ENCODE data around the gene SPATA13. TPM values are rescaled to one million over a fixed set of nuclear protein-coding genes. Genes with fewer than 3 reads are reported as not detected.

The SPATA13 gene
- total RNA-seq, 1 experiment from 2014 or later = 28.7 TPM

DNA sequence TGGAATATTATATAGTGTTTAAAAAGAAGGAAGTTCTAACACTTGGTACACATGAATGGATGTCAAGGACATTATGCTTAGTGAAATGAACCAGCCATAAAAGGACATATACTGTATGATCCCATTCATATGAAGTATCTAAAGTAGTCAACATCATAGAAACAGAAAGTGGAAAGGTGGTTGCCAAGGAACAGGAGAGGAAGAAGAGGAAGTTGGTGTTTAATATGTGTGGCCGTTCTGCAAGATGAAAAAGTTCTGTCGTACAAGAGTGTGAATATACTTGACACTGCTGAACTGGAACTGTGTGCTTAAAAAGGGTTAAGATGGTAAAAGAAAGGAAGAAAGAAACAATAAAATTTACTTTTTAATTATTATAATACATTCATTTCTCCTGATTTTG is 115.8 kb downstream of the SPATA13 start:
- Histone ChIP-seq H2AFZ (no peak overlapping the region), H3K27me3 (ENCODE audit: insufficient read depth, low read depth) (no peaks in the 10 kb centered on the region), H3K27ac (no peak overlapping the region), H3K4me1 (replicated peaks; ENCODE audit: insufficient read depth) (no peaks in the 10 kb centered on the region), H3K4me3 (no peak overlapping the region), H4K20me1 (ENCODE audit: insufficient read depth) (peaks cover 5% of the 10 kb centered on the region; the same call in 1 of the 2 replicates), H3K9me2 (ENCODE audit: insufficient read depth) (no peaks in the 10 kb centered on the region), H3F3A (ENCODE audit: insufficient read depth, low read depth) (no peaks in the 10 kb centered on the region), H3K36me3 (ENCODE audit: low read depth) (no peaks in the 10 kb centered on the region), H3K9me3 (ENCODE audit: insufficient read depth, low read depth) (no peaks in the 10 kb centered on the region), H3K4me2 (no peak overlapping the region), H3K79me2 (ENCODE audit: low read depth) (no peaks in the 10 kb centered on the region)
- no peak for DNase-seq
- no peak for TF ChIP-seq CTCF (conservative IDR thresholded peaks at IDR 0.05)
- TF ChIP-seq EZH2 (IDR thresholded peaks at IDR 0.05; ENCODE audit: low read depth) = no peak
- ChIA-PET POLR2A (ENCODE audit: unreplicated experiment) (no interaction called here), CTCF (no interaction called here)
- BruUV-seq (replicated peaks) = no TSS peak
- intact Hi-C loops (cut with micrococcal nuclease; ENCODE audit: unreplicated experiment) = no loop called here

DNA sequence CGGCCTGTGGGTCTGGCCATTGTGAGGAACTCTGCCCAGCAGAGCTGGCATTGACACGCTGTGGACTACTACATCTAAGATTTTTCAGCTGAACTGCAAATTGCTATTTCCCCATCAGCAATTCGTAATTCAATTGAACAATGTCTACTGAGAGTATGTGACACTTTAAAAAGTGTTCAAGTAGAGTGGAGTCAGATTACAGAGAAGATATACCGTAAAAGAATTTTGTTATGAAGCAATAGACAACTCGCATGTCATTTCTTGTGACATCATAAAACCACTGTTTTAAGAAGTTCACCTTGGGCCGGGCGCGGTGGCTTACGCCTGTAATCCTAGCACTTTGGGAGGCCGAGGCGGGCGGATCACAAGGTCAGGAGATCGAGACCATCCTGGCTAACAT is 116.3 kb downstream of the SPATA13 start:
- no peak for DNase-seq
- ChIA-PET POLR2A (ENCODE audit: unreplicated experiment) (no interaction called here), CTCF (no interaction called here)
- Histone ChIP-seq H3K4me1 (replicated peaks; ENCODE audit: insufficient read depth) (no peaks in the 10 kb centered on the region), H3K27me3 (ENCODE audit: insufficient read depth, low read depth) (no peaks in the 10 kb centered on the region), H3K4me3 (no peak overlapping the region), H3K9me3 (ENCODE audit: insufficient read depth, low read depth) (no peaks in the 10 kb centered on the region), H2AFZ (no peak overlapping the region), H3K27ac (no peak overlapping the region), H3K4me2 (no peak overlapping the region), H3K9me2 (ENCODE audit: insufficient read depth) (no peaks in the 10 kb centered on the region), H4K20me1 (ENCODE audit: insufficient read depth) (peaks cover 5% of the 10 kb centered on the region; the same call in 1 of the 2 replicates), H3K79me2 (ENCODE audit: low read depth) (no peaks in the 10 kb centered on the region), H3K36me3 (ENCODE audit: low read depth) (no peaks in the 10 kb centered on the region), H3F3A (ENCODE audit: insufficient read depth, low read depth) (no peaks in the 10 kb centered on the region)
- TF ChIP-seq CTCF (conservative IDR thresholded peaks at IDR 0.05) (no peak), EZH2 (IDR thresholded peaks at IDR 0.05; ENCODE audit: low read depth) (no peak)
- intact Hi-C loops (cut with micrococcal nuclease; ENCODE audit: unreplicated experiment) = no loop called here
- BruUV-seq (replicated peaks) = no TSS peak

DNA sequence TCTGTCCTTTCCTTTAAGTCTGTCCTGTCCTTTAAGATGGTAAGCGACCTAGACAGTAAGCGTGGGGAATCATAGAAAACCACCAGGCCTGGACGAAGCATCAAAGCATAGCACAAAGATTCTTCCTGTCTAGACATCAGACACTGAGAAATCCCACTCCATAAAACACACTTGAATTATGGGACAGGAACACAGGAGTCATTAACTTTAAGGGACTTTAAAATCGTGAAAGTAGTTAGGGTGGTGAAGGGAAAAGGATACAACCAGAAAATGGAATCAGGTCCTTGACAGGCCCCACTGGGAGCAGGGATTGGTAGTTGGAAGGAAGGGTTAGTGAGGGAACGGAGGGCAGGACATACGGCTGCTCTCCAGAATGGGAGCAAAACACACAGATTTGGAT is 117.2 kb downstream of the SPATA13 start:
- H3K79me2 ChIP-seq (ENCODE audit: low read depth) = no peaks in the 10 kb centered on the region
- intact Hi-C loops (cut with micrococcal nuclease; ENCODE audit: unreplicated experiment) = no loop called here
- H3F3A ChIP-seq (ENCODE audit: insufficient read depth, low read depth) = no peaks in the 10 kb centered on the region
- ChIA-PET CTCF (no interaction called here), POLR2A (ENCODE audit: unreplicated experiment) (no interaction called here)
- no peak overlapping the region for H3K4me2 ChIP-seq
- H3K4me1 ChIP-seq (replicated peaks; ENCODE audit: insufficient read depth) = no peaks in the 10 kb centered on the region
- DNase-seq = no peak
- no peak overlapping the region for H2AFZ ChIP-seq
- H3K9me2 ChIP-seq (ENCODE audit: insufficient read depth) = no peaks in the 10 kb centered on the region
- H3K27ac ChIP-seq = no peak overlapping the region
- peaks cover 2% of the 10 kb centered on the region for H4K20me1 ChIP-seq (ENCODE audit: insufficient read depth)
- TF ChIP-seq CTCF (conservative IDR thresholded peaks at IDR 0.05) = no peak
- H3K9me3 ChIP-seq (ENCODE audit: insufficient read depth, low read depth) = no peaks in the 10 kb centered on the region
- H3K36me3 ChIP-seq (ENCODE audit: low read depth) = no peaks in the 10 kb centered on the region
- BruUV-seq (replicated peaks) = no TSS peak
- no peak overlapping the region for H3K4me3 ChIP-seq
- H3K27me3 ChIP-seq (ENCODE audit: insufficient read depth, low read depth) = no peaks in the 10 kb centered on the region

Data from PC-9 (cell line).